ENCODE measurements around the gene MSANTD4. TPM values are rescaled to one million over a fixed set of nuclear protein-coding genes. Genes with fewer than 3 reads are reported as not detected.
"Not testable (repeated sequence)": the region's sequence is repeated elsewhere in the genome, so short reads cannot be mapped to it uniquely, and the experiment has no call there.

Gene MSANTD4
- total RNA-seq, 1 experiment from 2014 or later = 17.5 TPM

DNA sequence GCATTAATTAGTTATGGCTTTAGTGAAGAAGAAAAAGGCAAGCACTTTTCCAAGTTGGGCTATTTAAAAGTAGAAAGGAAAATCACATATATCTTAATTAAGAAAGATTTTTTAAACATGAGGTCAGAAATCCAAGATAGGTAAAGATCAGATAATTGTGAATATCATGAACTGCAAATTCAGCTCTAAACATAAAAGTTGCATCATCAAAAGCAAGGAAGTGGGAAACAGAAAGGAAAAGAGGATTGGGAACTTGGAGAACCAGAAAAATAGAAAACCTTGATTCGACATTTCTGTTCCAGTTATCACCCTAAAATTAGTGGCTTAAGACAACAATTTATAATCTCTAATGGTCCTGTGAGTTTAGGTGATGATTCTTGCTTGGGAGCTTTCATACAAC lies 37.6 kb upstream of the MSANTD4 start:
- no peak overlapping the region for H3K23ac ChIP-seq (ENCODE audit: insufficient read length, low read depth, low read length)
- WGBS (ENCODE audit: extremely low coverage, insufficient read length, low lambda C conversion rate) = no CpG with 5 or more reads among the region's 1 CpG
- Mint-ChIP-seq H3K9me3 (no peaks in the 10 kb centered on the region), H3K27ac (no peak overlapping the region; a peak in 1 of 7 replicates), H3K36me3 (ENCODE audit: insufficient read depth in 1 of 3, low read depth in 3 of 3) (peaks cover 2 to 6% (median 3%) of the 10 kb centered on the region in 3 experiments; a peak in 5 of 7 replicates), H3K4me3 (no peak overlapping the region), H3K4me1 (peaks cover 13 to 14% of the 10 kb centered on the region in 2 experiments), H3K27me3 (ENCODE audit: low read depth) (no peaks in the 10 kb centered on the region)
- H4K8ac ChIP-seq (replicated peaks; ENCODE audit: insufficient read length, low read depth, low read length) = no peak overlapping the region
- no peaks in the 10 kb centered on the region for H3K23me2 ChIP-seq (ENCODE audit: insufficient read length, low read depth, low read length, poor library complexity, severe bottlenecking)
- no peak overlapping the region for H3K56ac ChIP-seq (ENCODE audit: insufficient read length, low read depth, low read length)
- H2AK5ac ChIP-seq (ENCODE audit: insufficient read length, low read length) = no peak overlapping the region
- no peaks in the 10 kb centered on the region for H4K20me1 ChIP-seq (ENCODE audit: control insufficient read depth, insufficient read depth, insufficient read length)
- no peaks in the 10 kb centered on the region for H3K9me3 ChIP-seq (ENCODE audit: control insufficient read depth, low read depth, low read length)
- H3K4me2 ChIP-seq (ENCODE audit: insufficient read depth, insufficient read length, low read length) = no peak overlapping the region
- H3K27me3 ChIP-seq (ENCODE audit: insufficient read depth, low read length) = no peaks in the 10 kb centered on the region
- H4K5ac ChIP-seq (ENCODE audit: insufficient read length, low read depth, low read length) = no peak overlapping the region
- peaks cover 2% of the 10 kb centered on the region; the same call in 1 of the 2 replicates for H3K4me1 ChIP-seq (ENCODE audit: insufficient read depth, low read length)
- H3K14ac ChIP-seq (ENCODE audit: insufficient read depth, low read length) = no peak overlapping the region
- no peak overlapping the region for H3K18ac ChIP-seq (ENCODE audit: insufficient read length, low read depth, low read length)
- no peak overlapping the region for H3K27ac ChIP-seq (ENCODE audit: insufficient read length, low read depth, low read length)
- H3K79me1 ChIP-seq (ENCODE audit: insufficient read depth, low read depth, low read length, poor library complexity, severe bottlenecking) = no peaks in the 10 kb centered on the region
- DNase-seq = no peak
- H3K4ac ChIP-seq (ENCODE audit: low read depth, low read length) = no peak overlapping the region
- H2AFZ ChIP-seq (ENCODE audit: low read length) = no peak overlapping the region
- no peak overlapping the region for H2BK15ac ChIP-seq (ENCODE audit: low read depth, low read length)
- H2BK5ac ChIP-seq (ENCODE audit: insufficient read length, low read length) = no peak overlapping the region
- no peak overlapping the region for H2BK12ac ChIP-seq (ENCODE audit: insufficient read length, low read depth, low read length)
- TF ChIP-seq, protein P1, sequence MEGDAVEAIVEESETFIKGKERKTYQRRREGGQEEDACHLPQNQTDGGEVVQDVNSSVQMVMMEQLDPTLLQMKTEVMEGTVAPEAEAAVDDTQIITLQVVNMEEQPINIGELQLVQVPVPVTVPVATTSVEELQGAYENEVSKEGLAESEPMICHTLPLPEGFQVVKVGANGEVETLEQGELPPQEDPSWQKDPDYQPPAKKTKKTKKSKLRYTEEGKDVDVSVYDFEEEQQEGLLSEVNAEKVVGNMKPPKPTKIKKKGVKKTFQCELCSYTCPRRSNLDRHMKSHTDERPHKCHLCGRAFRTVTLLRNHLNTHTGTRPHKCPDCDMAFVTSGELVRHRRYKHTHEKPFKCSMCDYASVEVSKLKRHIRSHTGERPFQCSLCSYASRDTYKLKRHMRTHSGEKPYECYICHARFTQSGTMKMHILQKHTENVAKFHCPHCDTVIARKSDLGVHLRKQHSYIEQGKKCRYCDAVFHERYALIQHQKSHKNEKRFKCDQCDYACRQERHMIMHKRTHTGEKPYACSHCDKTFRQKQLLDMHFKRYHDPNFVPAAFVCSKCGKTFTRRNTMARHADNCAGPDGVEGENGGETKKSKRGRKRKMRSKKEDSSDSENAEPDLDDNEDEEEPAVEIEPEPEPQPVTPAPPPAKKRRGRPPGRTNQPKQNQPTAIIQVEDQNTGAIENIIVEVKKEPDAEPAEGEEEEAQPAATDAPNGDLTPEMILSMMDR (conservative IDR thresholded peaks at IDR 0.05) = no peak
- no peak overlapping the region for H2BK120ac ChIP-seq (ENCODE audit: low read depth, low read length, poor library complexity, severe bottlenecking)
- H2BK20ac ChIP-seq (ENCODE audit: low read depth, low read length, poor library complexity, severe bottlenecking) = no peak overlapping the region
- H4K91ac ChIP-seq (ENCODE audit: insufficient read length, low read depth, low read length) = no peak overlapping the region
- H3K79me2 ChIP-seq (ENCODE audit: insufficient read depth, low read length) = no peaks in the 10 kb centered on the region
- H3T11ph ChIP-seq (ENCODE audit: low read length) = no peak overlapping the region
- no peak overlapping the region for H3K9ac ChIP-seq (ENCODE audit: extremely low read depth, insufficient read length, low read length)

DNA sequence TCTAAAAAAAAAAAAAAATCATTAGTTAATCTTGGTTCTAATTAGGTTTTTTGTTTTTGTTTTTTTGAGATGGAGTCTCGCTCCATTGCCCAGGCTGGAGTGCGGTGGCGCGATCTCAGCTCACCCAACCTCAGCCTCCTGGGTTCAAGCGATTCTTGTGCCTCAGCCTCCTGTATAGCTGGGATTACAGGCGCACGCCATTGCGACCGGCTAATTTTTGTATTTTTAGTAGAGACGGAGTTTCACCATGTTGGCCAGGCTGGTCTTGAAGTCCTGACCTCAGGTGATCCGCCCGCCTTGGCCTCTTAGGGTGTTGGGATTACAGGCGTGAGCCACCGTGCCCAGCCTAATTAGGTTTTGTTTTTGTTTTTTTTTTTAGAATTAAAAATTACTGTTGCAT lies 36.3 kb upstream of the MSANTD4 start:
- no CpG with 5 or more reads among the region's 14 CpGs for WGBS (ENCODE audit: extremely low coverage, insufficient read length, low lambda C conversion rate)
- not testable (repeated sequence) for H3K9me3 Mint-ChIP-seq

More for the DNA sequence above, 36.3 kb upstream of the MSANTD4 start:
- not testable (repeated sequence) for H3K4me3 Mint-ChIP-seq; H3K27me3 Mint-ChIP-seq (ENCODE audit: low read depth); DNase-seq; H3K14ac ChIP-seq (ENCODE audit: insufficient read depth, low read length); H3K23me2 ChIP-seq (ENCODE audit: insufficient read length, low read depth, low read length, poor library complexity, severe bottlenecking); H4K91ac ChIP-seq (ENCODE audit: insufficient read length, low read depth, low read length); H2BK20ac ChIP-seq (ENCODE audit: low read depth, low read length, poor library complexity, severe bottlenecking); H2BK12ac ChIP-seq (ENCODE audit: insufficient read length, low read depth, low read length); H3K4me1 ChIP-seq (ENCODE audit: insufficient read depth, low read length); H3K9ac ChIP-seq (ENCODE audit: extremely low read depth, insufficient read length, low read length); H3K4me2 ChIP-seq (ENCODE audit: insufficient read depth, insufficient read length, low read length); H3T11ph ChIP-seq (ENCODE audit: low read length); H3K79me2 ChIP-seq (ENCODE audit: insufficient read depth, low read length); H3K56ac ChIP-seq (ENCODE audit: insufficient read length, low read depth, low read length); H3K4ac ChIP-seq (ENCODE audit: low read depth, low read length); H3K27me3 ChIP-seq (ENCODE audit: insufficient read depth, low read length); H2AK5ac ChIP-seq (ENCODE audit: insufficient read length, low read length); H2AFZ ChIP-seq (ENCODE audit: low read length); H3K27ac Mint-ChIP-seq; H2BK15ac ChIP-seq (ENCODE audit: low read depth, low read length); H3K18ac ChIP-seq (ENCODE audit: insufficient read length, low read depth, low read length); H3K9me3 ChIP-seq (ENCODE audit: control insufficient read depth, low read depth, low read length); H3K79me1 ChIP-seq (ENCODE audit: insufficient read depth, low read depth, low read length, poor library complexity, severe bottlenecking); H3K27ac ChIP-seq (ENCODE audit: insufficient read length, low read depth, low read length); H4K5ac ChIP-seq (ENCODE audit: insufficient read length, low read depth, low read length); H4K20me1 ChIP-seq (ENCODE audit: control insufficient read depth, insufficient read depth, insufficient read length); H2BK120ac ChIP-seq (ENCODE audit: low read depth, low read length, poor library complexity, severe bottlenecking); H3K36me3 Mint-ChIP-seq (ENCODE audit: insufficient read depth in 1 of 3, low read depth in 3 of 3); H3K23ac ChIP-seq (ENCODE audit: insufficient read length, low read depth, low read length); H4K8ac ChIP-seq (replicated peaks; ENCODE audit: insufficient read length, low read depth, low read length); H2BK5ac ChIP-seq (ENCODE audit: insufficient read length, low read length)
- H3K4me1 Mint-ChIP-seq = peaks cover 13 to 14% of the 10 kb centered on the region in 2 experiments

Measured in H9 (cell line).